Activated naive CD4-positive, alpha-beta T cell treated with anti-CD3 and anti-CD28 coated beads for 36 hours (primary cell): Measurements from ENCODE around the gene WDR70. TPM values are rescaled to one million over a fixed set of nuclear protein-coding genes. Genes with fewer than 3 reads are reported as not detected.
"Not testable (repeated sequence)": the region's sequence is repeated elsewhere in the genome, so short reads cannot be mapped to it uniquely, and the experiment has no call there.

ENCODE experiments used
- CTCF ChIA-PET: fragments of 350-600 bp; sonication (Branson Sonifier 250); formaldehyde crosslinking; loops from one replicate; lab custom pipeline; 2021; ENCODE audit warnings: antibody characterized with exemption; lab: Charles Lee
- DNase-seq: peaks from one replicate; pipeline ENCODE4 v3.0.0-alpha.2; 2020
- H3K27ac Mint-ChIP-seq: one replicate; pipeline ENCODE4 v1.8.0; 2021; ENCODE audit warnings: mild to moderate bottlenecking, mixed read lengths
- H3K27me3 Mint-ChIP-seq: one replicate; pipeline ENCODE4 v1.8.0; 2021; ENCODE audit warnings: low read depth, mixed read lengths
- H3K36me3 Mint-ChIP-seq: one replicate; pipeline ENCODE4 v1.8.0; 2021; ENCODE audit warnings: low read depth, mixed read lengths
- H3K4me1 Mint-ChIP-seq: one replicate; pipeline ENCODE4 v1.8.0; 2021; ENCODE audit warnings: low read depth, mixed read lengths
- H3K4me3 Mint-ChIP-seq: one replicate; pipeline ENCODE4 v1.8.0; 2021; ENCODE audit warnings: mild to moderate bottlenecking, moderate library complexity, mixed read lengths
- H3K9me3 Mint-ChIP-seq: one replicate; pipeline ENCODE4 v1.8.0; 2021; ENCODE audit warnings: mixed read lengths
- intact Hi-C: fragments of 100-400 bp; cut with micrococcal nuclease; formaldehyde crosslinking; loops from one replicate; pipeline ENCODE4 v1.15.1; 2023
- total RNA-seq, 2 experiments: library from RNA; stranded (reverse); gene quantifications; one replicate each; pipeline ENCODE4 v1.2.3, GENCODE V29; 2021

WDR70 gene
- total RNA-seq, 2 experiments from 2014 or later: 37.4 to 39.0 TPM

DNA sequence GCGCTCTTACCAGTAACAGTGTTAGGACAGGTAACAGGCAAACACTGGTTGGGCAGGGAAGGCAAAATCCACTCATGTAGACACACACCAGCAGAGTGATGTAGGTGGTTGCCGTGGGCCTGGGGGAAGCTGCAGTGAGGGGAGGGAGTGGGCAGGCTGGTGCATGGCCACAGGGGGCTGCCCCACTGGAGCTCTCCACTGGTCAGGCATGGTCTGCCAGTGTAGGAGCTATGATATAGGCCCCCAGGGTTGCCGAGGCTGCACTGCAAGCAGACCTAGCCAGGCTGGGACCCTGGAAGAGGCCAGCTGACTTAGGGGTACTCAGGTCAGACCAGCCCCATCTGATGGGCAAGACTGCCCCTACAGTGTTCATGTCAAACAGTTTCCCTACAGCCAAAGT lies 306.1 kb downstream of the WDR70 start:
- intact Hi-C loops: no loop called here
- no peak for DNase-seq
- Mint-ChIP-seq H3K4me3 (no peak overlapping the region), H3K9me3 (peaks cover 10% of the 10 kb centered on the region), H3K27ac (no peak overlapping the region), H3K4me1 (peaks cover 2% of the 10 kb centered on the region), H3K36me3 (peaks cover 33% of the 10 kb centered on the region), H3K27me3 (no peaks in the 10 kb centered on the region)
- CTCF ChIA-PET: no interaction called here

DNA sequence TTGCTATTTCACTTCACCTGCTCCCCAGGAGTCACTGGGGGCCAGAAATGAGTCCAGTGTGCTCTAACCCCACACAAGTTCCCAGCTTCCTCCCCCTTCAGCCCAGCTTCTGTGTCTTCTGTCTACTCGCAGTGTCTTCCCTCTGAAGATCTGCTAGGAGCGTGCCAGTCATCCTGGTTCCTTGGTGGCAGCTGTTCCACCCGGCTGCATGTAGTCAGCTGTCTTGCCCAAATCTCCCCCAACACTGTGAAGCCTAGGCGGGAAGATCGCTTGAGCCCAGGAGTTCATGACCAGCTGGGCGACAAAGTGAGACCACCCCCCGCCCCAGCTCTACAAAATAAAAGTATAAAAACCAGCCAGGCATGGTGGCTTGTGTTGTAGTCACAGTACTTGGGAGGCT lies 306.7 kb downstream of the WDR70 start:
- Mint-ChIP-seq H3K27me3 (no peaks in the 10 kb centered on the region), H3K9me3 (peaks cover 7% of the 10 kb centered on the region), H3K4me1 (no peaks in the 10 kb centered on the region), H3K4me3 (no peak overlapping the region), H3K36me3 (peaks cover 29% of the 10 kb centered on the region), H3K27ac (no peak overlapping the region)
- intact Hi-C loops: no loop called here
- CTCF ChIA-PET: no interaction called here
- DNase-seq: no peak

DNA sequence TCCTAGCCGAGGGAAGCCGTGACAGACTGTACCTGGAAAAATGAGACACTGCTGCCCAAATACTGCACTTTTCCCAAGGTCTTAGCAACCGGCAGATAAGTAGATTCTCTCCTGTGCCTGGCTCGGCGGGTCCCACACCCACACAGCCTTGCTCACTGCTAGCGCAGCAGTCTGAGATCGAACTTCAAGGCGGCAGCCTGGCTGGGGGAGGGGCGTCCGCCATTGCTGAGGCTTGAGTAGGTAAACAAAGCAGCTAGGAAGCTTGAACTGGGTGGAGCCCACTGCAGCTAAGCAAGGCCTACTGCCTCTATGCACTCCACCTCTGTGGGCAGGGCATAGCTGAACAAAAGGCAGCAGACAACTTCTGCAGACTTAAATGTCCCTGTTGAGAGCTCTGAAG lies 309.8 kb downstream of the WDR70 start:
- H3K4me3 Mint-ChIP-seq, H3K27ac Mint-ChIP-seq, CTCF ChIA-PET, DNase-seq, H3K4me1 Mint-ChIP-seq, H3K27me3 Mint-ChIP-seq, intact Hi-C loops: not testable (repeated sequence)
- Mint-ChIP-seq H3K36me3 (peaks cover 31% of the 10 kb centered on the region), H3K9me3 (peaks cover 19% of the 10 kb centered on the region)

DNA sequence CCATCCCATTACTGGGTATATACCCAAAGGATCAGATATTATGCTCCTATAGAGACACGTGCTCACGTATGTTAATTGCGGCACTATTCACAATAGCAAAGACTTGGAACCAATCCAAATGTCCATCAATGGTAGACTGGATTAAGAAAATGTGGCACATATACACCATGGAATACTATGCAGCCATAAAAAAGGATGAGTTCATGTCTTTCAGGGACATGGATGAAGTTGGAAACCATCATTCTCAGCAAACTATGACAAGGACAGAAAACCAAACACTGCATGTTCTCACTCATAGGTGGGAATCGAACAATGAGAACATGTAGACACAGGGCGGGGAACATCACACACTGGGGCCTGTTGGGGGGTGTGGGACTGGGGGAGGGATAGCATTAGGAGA lies 315.2 kb downstream of the WDR70 start:
- H3K36me3 Mint-ChIP-seq: peaks cover 32% of the 10 kb centered on the region
- not testable (repeated sequence) for H3K27me3 Mint-ChIP-seq

DNA sequence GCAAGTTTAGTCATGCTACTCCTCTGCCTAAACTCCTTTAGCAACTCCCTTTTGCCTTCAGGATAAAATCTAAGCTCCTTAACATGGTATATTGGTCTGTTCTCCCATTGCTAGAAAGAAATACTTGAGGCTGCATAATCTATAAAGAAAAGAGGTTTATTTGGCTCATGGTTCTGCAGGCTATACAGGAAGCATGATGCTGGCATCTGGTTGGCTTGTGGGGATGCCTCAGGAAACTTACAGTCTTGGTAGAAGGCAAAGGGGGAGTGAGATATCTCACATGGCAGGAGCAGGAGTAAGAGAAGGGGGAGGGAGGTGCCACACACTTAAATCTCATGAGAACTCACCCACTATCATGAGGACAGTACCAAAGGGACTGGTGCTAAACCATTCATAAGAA lies 315.7 kb downstream of the WDR70 start:
- H3K36me3 Mint-ChIP-seq: peaks cover 35% of the 10 kb centered on the region
- CTCF ChIA-PET: no interaction called here
- no peak overlapping the region for H3K27ac Mint-ChIP-seq
- no peak for DNase-seq
- no peak overlapping the region for H3K4me3 Mint-ChIP-seq
- intact Hi-C loops: no loop called here
- no peaks in the 10 kb centered on the region for H3K4me1 Mint-ChIP-seq
- peaks cover 27% of the 10 kb centered on the region for H3K9me3 Mint-ChIP-seq
- H3K27me3 Mint-ChIP-seq: no peaks in the 10 kb centered on the region

More for the DNA sequence above, 315.2 kb downstream of the WDR70 start:
- intact Hi-C loops, DNase-seq, H3K27ac Mint-ChIP-seq, H3K4me1 Mint-ChIP-seq, CTCF ChIA-PET, H3K4me3 Mint-ChIP-seq: not testable (repeated sequence)
- peaks cover 27% of the 10 kb centered on the region for H3K9me3 Mint-ChIP-seq

DNA sequence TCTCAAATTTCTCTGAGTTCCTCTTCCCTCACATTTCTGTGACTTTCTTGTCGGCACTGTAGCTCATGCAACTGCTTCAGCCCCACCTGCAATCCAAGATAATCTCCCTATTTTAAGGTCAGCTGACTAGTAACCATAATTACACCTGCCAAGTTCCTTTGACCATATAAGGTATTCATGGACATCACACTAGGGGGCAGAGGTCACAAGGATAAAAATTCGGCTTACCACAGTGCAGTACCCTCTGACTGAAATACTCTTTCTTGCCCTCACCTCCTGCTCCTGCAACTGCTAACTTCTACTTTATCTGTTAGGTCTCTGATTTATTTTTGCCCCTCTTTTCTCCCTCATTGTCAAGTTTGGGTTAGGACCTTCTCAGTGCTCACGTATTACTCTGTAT lies 316.5 kb downstream of the WDR70 start:
- no peak for DNase-seq
- H3K4me1 Mint-ChIP-seq: no peaks in the 10 kb centered on the region
- peaks cover 27% of the 10 kb centered on the region for H3K9me3 Mint-ChIP-seq
- intact Hi-C loops: no loop called here
- H3K36me3 Mint-ChIP-seq: peaks cover 38% of the 10 kb centered on the region
- H3K4me3 Mint-ChIP-seq: no peak overlapping the region
- CTCF ChIA-PET: no interaction called here
- H3K27ac Mint-ChIP-seq: no peak overlapping the region
- no peaks in the 10 kb centered on the region for H3K27me3 Mint-ChIP-seq

DNA sequence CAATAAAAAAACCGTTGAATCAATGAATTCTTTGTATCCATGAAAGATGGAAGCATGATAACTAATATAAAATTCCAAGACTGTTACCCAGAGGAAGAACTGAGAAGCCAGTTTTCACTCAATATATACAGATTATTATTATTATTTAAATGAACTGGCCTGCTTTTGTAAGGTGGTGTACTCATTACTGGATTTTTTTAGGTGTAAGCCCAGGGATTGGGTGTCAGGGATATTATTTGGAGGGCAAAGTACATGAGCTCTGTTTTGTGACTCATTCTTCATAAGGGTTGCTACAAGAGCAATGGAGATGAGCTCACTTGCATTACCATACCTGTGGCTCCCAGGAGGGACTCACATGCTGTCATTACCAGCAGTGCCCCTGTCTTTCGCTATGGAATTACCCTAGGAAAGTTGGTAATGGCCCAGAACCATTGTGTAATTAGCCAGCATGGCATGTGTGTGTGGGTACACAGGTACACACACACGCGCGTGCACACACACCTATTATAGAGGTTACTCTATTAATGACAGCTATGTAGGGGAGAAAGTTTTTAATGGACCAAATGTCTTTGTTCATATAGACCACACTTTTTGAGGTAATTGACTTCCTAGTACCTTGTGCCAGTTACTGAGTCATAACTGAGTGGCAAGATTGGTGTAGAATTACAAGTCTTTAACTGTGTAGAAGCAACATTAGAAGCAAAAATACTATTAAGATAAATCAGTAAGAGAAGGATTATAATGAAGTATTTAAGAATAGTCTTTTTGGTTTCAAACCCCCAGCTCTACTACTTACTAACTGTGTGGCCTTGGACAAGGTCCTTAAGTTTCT lies 317.3 kb downstream of the WDR70 start:
- H3K27ac Mint-ChIP-seq: no peak overlapping the region
- DNase-seq: no peak
- CTCF ChIA-PET: no interaction called here
- peaks cover 39% of the 10 kb centered on the region for H3K36me3 Mint-ChIP-seq
- intact Hi-C loops: no loop called here
- no peak overlapping the region for H3K4me3 Mint-ChIP-seq
- peaks cover 24% of the 10 kb centered on the region for H3K9me3 Mint-ChIP-seq
- H3K4me1 Mint-ChIP-seq: no peaks in the 10 kb centered on the region
- no peaks in the 10 kb centered on the region for H3K27me3 Mint-ChIP-seq

DNA sequence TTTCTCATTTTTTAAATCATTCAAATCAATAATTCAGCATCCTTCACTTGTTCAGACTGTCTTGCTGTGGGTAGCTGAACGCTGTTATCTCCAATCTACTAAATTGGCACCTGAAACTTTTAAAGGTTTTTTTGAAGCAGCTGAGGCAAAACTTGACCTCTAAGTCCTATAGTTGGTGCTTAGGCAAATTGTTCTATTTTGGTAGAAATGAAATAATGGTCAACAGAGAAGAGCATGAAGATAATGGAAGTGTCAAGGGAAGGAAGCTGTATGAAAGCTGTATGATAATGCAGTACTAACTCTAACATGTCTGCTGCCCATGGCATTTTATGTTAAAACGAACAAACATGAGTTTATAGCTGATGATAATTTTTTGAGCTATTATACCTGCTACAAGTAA lies 322.8 kb downstream of the WDR70 start:
- CTCF ChIA-PET: interaction anchor here (1.2 to 1.5 kb wide), 2 partner anchors 18 to 73 kb away, joined by 3 read pairs; no protein-coding TSS in a partner anchor
- no peak for DNase-seq
- Mint-ChIP-seq H3K9me3 (no peaks in the 10 kb centered on the region), H3K36me3 (peaks cover 34% of the 10 kb centered on the region), H3K27ac (no peak overlapping the region), H3K4me3 (no peak overlapping the region), H3K27me3 (no peaks in the 10 kb centered on the region), H3K4me1 (no peaks in the 10 kb centered on the region)
- intact Hi-C loops: no loop called here

DNA sequence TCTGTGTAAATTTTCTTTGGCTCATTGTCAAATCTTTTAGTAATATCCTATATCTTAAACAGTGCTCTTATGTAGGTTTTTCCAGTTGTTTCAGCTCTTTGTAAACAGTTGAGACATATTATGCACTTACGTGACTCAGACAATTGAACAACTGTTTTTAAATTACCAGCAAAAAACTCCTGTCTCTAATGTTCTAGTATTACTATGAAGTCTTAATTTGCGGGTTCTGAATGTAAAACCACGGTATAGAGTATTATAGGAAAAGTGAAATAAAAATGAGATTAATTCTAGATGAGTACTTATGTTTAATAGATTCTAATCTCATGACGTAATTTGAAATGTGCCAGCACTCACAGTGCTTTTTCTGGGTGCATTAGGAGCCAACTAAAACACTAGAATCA lies 324.7 kb downstream of the WDR70 start:
- Mint-ChIP-seq H3K27me3 (no peaks in the 10 kb centered on the region), H3K4me3 (no peak overlapping the region), H3K36me3 (peaks cover 30% of the 10 kb centered on the region), H3K27ac (no peak overlapping the region), H3K4me1 (no peaks in the 10 kb centered on the region), H3K9me3 (no peaks in the 10 kb centered on the region)
- no peak for DNase-seq
- intact Hi-C loops: no loop called here
- CTCF ChIA-PET: no interaction called here

DNA sequence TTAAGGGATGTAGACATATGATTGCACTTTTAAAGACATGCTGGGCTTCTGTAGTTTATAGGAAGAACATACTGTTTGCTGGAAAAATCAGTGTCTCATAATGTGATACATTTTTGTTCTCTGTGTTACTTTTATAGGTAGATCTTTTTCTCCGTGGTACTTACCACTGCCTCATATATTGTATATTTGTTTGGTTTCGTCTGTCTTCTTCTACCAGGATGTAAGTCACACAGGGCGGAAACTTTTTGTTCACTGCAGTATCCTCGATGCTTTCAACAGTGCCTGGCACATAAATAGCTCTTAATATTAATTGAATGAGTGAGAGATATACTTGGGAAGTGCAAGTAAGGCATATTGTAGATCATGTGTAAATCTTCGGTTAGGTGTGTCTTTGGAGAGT lies 325.3 kb downstream of the WDR70 start:
- no peaks in the 10 kb centered on the region for H3K27me3 Mint-ChIP-seq
- CTCF ChIA-PET: no interaction called here
- DNase-seq: no peak
- no peak overlapping the region for H3K27ac Mint-ChIP-seq
- no peak overlapping the region for H3K4me3 Mint-ChIP-seq
- intact Hi-C loops: no loop called here
- no peaks in the 10 kb centered on the region for H3K9me3 Mint-ChIP-seq
- no peaks in the 10 kb centered on the region for H3K4me1 Mint-ChIP-seq
- H3K36me3 Mint-ChIP-seq: peaks cover 26% of the 10 kb centered on the region

DNA sequence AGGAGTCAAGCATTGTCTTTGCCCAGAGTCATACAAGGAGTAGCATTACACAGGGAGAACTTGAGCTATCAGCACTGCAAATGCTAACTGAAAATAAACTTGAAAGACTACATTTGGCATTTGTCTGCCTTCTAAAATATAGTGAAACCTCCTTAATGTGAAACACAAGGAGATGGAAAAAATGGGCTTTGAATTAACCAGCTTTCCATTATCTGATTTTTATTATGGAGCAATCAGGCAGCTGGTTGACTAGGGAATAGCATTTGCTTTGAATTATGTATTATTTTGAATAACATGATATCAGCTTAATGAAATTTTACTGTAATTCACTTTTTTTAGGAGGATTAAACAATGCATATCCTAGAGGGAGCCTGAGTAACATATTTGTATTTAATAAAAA lies 329.9 kb downstream of the WDR70 start:
- intact Hi-C loops: no loop called here
- H3K27ac Mint-ChIP-seq: no peak overlapping the region
- H3K9me3 Mint-ChIP-seq: no peaks in the 10 kb centered on the region
- H3K4me1 Mint-ChIP-seq: no peaks in the 10 kb centered on the region
- H3K4me3 Mint-ChIP-seq: no peak overlapping the region
- H3K36me3 Mint-ChIP-seq: peaks cover 10% of the 10 kb centered on the region
- no peaks in the 10 kb centered on the region for H3K27me3 Mint-ChIP-seq
- DNase-seq: no peak
- CTCF ChIA-PET: no interaction called here

DNA sequence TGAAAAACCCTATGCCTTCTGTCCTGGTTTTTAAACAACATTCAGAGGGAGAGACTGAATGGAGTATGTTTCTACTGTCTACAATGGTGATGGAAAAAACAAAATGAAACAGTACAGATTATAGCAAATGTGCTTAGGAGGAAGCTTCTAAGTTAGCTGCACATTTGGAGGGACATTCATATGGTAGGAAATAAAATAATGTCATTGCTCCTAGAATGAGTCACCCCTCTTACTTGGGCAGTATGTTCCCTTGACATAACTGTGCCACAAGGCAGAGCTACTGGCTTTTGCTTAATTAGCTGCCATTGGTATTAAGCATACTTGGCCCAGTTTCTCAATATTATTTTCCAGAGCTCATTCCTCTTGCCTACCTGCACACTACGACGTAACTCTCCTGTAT lies 331.8 kb downstream of the WDR70 start:
- no peak overlapping the region for H3K4me3 Mint-ChIP-seq
- CTCF ChIA-PET: no interaction called here
- peaks cover 8% of the 10 kb centered on the region for H3K36me3 Mint-ChIP-seq
- no peak overlapping the region for H3K27ac Mint-ChIP-seq
- DNase-seq: no peak
- no peaks in the 10 kb centered on the region for H3K9me3 Mint-ChIP-seq
- H3K27me3 Mint-ChIP-seq: no peaks in the 10 kb centered on the region
- no peaks in the 10 kb centered on the region for H3K4me1 Mint-ChIP-seq
- intact Hi-C loops: no loop called here

DNA sequence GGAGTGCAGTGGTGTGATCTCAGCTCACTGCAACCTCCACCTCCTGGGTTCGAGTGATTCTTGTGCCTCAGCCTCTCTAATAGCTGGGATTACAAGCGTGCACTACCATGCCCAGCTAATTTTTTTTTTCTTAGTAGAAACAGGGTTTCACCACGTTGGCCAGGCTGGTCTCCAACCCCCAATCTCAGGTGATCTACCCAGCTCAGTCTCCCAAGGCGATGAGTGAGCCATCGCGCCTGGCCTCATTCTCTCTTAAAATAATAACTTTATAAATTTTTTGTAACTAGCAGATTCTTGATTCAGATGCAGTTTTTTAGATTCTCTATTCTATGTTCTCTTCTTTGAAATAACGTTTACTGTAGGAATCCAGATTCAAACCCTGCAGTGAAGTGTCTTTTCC lies 333.6 kb downstream of the WDR70 start:
- CTCF ChIA-PET: no interaction called here
- peaks cover 2% of the 10 kb centered on the region for H3K36me3 Mint-ChIP-seq
- no peak overlapping the region for H3K4me3 Mint-ChIP-seq
- DNase-seq: no peak
- intact Hi-C loops: no loop called here
- H3K9me3 Mint-ChIP-seq: no peaks in the 10 kb centered on the region
- no peak overlapping the region for H3K27ac Mint-ChIP-seq
- H3K4me1 Mint-ChIP-seq: no peaks in the 10 kb centered on the region
- H3K27me3 Mint-ChIP-seq: no peaks in the 10 kb centered on the region
